ENCODE data around the gene OPRD1.

GRCh38 chr1:28877132-28877781 lies 65.3 kb downstream of the OPRD1 start:
- TF ChIP-seq CTCF (IDR thresholded peaks at IDR 0.05), result peak; percentile 86 to 93 (median 91)
- no peak for TF ChIP-seq POLR2A (IDR thresholded peaks at IDR 0.05)

All from testis (tissue), 2 donors.